Measurements from ENCODE around the gene LRRC32.

- TF ChIP-seq POLR2A (IDR thresholded peaks at IDR 0.05) = no peak
- TF ChIP-seq CTCF (IDR thresholded peaks at IDR 0.05) = no peak
Observed at GRCh38 chr11:76612226-76612625, 58.3 kb downstream of the LRRC32 start.
